GM12873 (cell line): ENCODE measurements around the gene ANKRD40CL.

ENCODE experiments used
- CTCF ChIP-seq: IDR thresholded peaks from 2 replicates; pipeline ENCODE4 v1.5.1; 2012; ENCODE audit warnings: low read depth, mild to moderate bottlenecking, moderate library complexity, low read length, control low read depth; ENCODE audit not compliant: insufficient read depth; ENCODE audit errors: missing control alignments

The ANKRD40CL gene

GRCh38 chr17:50785946-50786570 lies 18.7 kb upstream of the ANKRD40CL start:
- TF ChIP-seq CTCF: no peak

- no peak for TF ChIP-seq CTCF
Observed at GRCh38 chr17:50785126-50785525, 17.8 kb upstream of the ANKRD40CL start.

- TF ChIP-seq CTCF: no peak
Observed at GRCh38 chr17:50783905-50784304, 16.6 kb upstream of the ANKRD40CL start.

GRCh38 chr17:50783193-50783660 lies 15.9 kb upstream of the ANKRD40CL start:
- peak; percentile 99 for TF ChIP-seq CTCF

- no peak for TF ChIP-seq CTCF
Observed at GRCh38 chr17:50781167-50781566, 13.8 kb upstream of the ANKRD40CL start.

- no peak for TF ChIP-seq CTCF
Observed at GRCh38 chr17:50779747-50780353, 12.5 kb upstream of the ANKRD40CL start.

- TF ChIP-seq CTCF: no peak
Observed at GRCh38 chr17:50778988-50779387, 11.7 kb upstream of the ANKRD40CL start.
